ENCODE measurements around the gene TM2D3. TPM values are rescaled to one million over a fixed set of nuclear protein-coding genes. Genes with fewer than 3 reads are reported as not detected.
A peak's percentile ranks its signal among the peaks of the same experiment; 100 is the strongest.

The TM2D3 gene
- total RNA-seq, 1 donor from 2014 or later = 50.7 TPM

- Mint-ChIP-seq H3K27me3 (ENCODE audit: low read depth) (no peaks in the 10 kb centered on the region), H3K4me1 (no peaks in the 10 kb centered on the region), H3K9me3 (no peaks in the 10 kb centered on the region), H3K27ac (ENCODE audit: unreplicated experiment) (peak overlapping the region; percentile 22), H3K36me3 (ENCODE audit: low read depth) (peaks cover 24% of the 10 kb centered on the region), H3K4me3 (no peak overlapping the region)
- DNase-seq (ENCODE audit: low read depth, low spot score) = no peak
- TF ChIP-seq, protein P1, sequence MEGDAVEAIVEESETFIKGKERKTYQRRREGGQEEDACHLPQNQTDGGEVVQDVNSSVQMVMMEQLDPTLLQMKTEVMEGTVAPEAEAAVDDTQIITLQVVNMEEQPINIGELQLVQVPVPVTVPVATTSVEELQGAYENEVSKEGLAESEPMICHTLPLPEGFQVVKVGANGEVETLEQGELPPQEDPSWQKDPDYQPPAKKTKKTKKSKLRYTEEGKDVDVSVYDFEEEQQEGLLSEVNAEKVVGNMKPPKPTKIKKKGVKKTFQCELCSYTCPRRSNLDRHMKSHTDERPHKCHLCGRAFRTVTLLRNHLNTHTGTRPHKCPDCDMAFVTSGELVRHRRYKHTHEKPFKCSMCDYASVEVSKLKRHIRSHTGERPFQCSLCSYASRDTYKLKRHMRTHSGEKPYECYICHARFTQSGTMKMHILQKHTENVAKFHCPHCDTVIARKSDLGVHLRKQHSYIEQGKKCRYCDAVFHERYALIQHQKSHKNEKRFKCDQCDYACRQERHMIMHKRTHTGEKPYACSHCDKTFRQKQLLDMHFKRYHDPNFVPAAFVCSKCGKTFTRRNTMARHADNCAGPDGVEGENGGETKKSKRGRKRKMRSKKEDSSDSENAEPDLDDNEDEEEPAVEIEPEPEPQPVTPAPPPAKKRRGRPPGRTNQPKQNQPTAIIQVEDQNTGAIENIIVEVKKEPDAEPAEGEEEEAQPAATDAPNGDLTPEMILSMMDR (conservative IDR thresholded peaks at IDR 0.05) = no peak
These were observed 40.8 kb upstream of the TM2D3 start for GRCh38 chr15:101692801-101693598.

DNA sequence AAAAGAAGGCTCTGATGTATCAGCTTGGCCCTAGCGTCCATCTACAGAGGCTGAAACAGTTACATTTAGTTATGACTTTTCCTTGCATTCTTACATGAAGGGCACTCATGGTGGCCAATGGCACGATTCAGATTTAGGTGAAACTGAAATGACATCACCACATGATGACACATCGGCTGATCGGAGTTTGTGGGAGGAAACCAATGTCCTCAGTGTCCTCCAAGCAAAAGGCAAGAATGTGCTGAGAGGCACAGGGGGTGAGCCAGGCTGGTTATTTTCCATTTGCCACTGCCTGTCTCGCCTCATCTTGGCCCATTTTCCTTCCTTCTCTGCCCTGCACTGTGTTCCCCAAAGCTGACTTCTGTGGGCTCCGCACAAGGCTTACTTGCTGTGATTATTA is 37.7 kb upstream of the TM2D3 start:
- H3K4me1 Mint-ChIP-seq = no peaks in the 10 kb centered on the region
- H3K27ac Mint-ChIP-seq (ENCODE audit: unreplicated experiment) = no peak overlapping the region
- H3K27me3 Mint-ChIP-seq (ENCODE audit: low read depth) = no peaks in the 10 kb centered on the region
- H3K36me3 Mint-ChIP-seq (ENCODE audit: low read depth) = peaks cover 6% of the 10 kb centered on the region
- TF ChIP-seq, protein P1 (conservative IDR thresholded peaks at IDR 0.05) = no peak
- no peak for DNase-seq (ENCODE audit: low read depth, low spot score)
- no peaks in the 10 kb centered on the region for H3K9me3 Mint-ChIP-seq
- H3K4me3 Mint-ChIP-seq = no peak overlapping the region

GRCh38 chr15:101686718-101687117 is 34.5 kb upstream of the TM2D3 start:
- no peak for DNase-seq (ENCODE audit: low read depth, low spot score)
- H3K36me3 Mint-ChIP-seq (ENCODE audit: low read depth) = peaks cover 6% of the 10 kb centered on the region
- H3K9me3 Mint-ChIP-seq = no peaks in the 10 kb centered on the region
- no peaks in the 10 kb centered on the region for H3K27me3 Mint-ChIP-seq (ENCODE audit: low read depth)
- no peaks in the 10 kb centered on the region for H3K4me1 Mint-ChIP-seq
- no peak overlapping the region for H3K4me3 Mint-ChIP-seq
- H3K27ac Mint-ChIP-seq (ENCODE audit: unreplicated experiment) = no peak overlapping the region
- TF ChIP-seq, protein P1 (conservative IDR thresholded peaks at IDR 0.05) = no peak

GRCh38 chr15:101684877-101685276 is 32.7 kb upstream of the TM2D3 start:
- H3K36me3 Mint-ChIP-seq (ENCODE audit: low read depth) = peaks cover 12% of the 10 kb centered on the region
- no peaks in the 10 kb centered on the region for H3K9me3 Mint-ChIP-seq
- no peak overlapping the region for H3K4me3 Mint-ChIP-seq
- no peaks in the 10 kb centered on the region for H3K4me1 Mint-ChIP-seq
- H3K27me3 Mint-ChIP-seq (ENCODE audit: low read depth) = no peaks in the 10 kb centered on the region
- DNase-seq (ENCODE audit: low read depth, low spot score) = no peak
- TF ChIP-seq, protein P1 (conservative IDR thresholded peaks at IDR 0.05) = no peak
- no peak overlapping the region for H3K27ac Mint-ChIP-seq (ENCODE audit: unreplicated experiment)

DNA sequence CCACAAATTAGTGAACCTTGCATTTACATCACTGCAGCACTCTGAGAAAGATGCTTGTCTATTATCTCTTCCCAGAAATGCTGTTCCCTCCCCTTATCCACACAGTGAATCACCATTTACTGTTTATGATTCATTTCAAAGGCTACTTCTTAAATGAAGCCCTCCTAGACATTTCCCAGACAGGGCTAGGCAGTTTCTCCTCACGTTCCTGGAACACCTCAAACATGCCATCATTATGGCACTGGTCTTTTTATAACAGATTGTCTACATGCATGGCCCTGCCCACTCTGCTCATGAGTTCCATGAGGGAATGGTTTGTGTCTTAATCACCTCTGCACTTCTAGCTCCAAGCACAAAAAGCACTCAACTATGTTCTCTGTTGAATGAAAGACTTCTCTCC is 32.2 kb upstream of the TM2D3 start:
- no peak overlapping the region for H3K4me3 Mint-ChIP-seq
- DNase-seq (ENCODE audit: low read depth, low spot score) = no peak
- H3K36me3 Mint-ChIP-seq (ENCODE audit: low read depth) = peaks cover 13% of the 10 kb centered on the region
- no peak overlapping the region for H3K27ac Mint-ChIP-seq (ENCODE audit: unreplicated experiment)
- no peaks in the 10 kb centered on the region for H3K9me3 Mint-ChIP-seq
- no peaks in the 10 kb centered on the region for H3K4me1 Mint-ChIP-seq
- TF ChIP-seq, protein P1 (conservative IDR thresholded peaks at IDR 0.05) = no peak
- no peaks in the 10 kb centered on the region for H3K27me3 Mint-ChIP-seq (ENCODE audit: low read depth)

Data from neural crest cell (in vitro differentiated cells).